ENCODE data around the gene SLC28A1.

Gene SLC28A1

GRCh38 chr15:84944861-84945260, 60.4 kb downstream of the SLC28A1 start:
- DNase-seq: no peak

- no peak for DNase-seq
These were observed 62.5 kb downstream of the SLC28A1 start for GRCh38 chr15:84946772-84947489.

- peak; percentile 82 for DNase-seq
These were observed 63.7 kb downstream of the SLC28A1 start for GRCh38 chr15:84947947-84948830.

GRCh38 chr15:84949043-84949442, 64.6 kb downstream of the SLC28A1 start:
- no peak for DNase-seq

GRCh38 chr15:84949845-84950569, 65.5 kb downstream of the SLC28A1 start:
- no peak for DNase-seq

GRCh38 chr15:84950570-84951111, 66.2 kb downstream of the SLC28A1 start:
- no peak for DNase-seq

GRCh38 chr15:84951736-84952135, 67.3 kb downstream of the SLC28A1 start:
- DNase-seq: no peak

- no peak for DNase-seq
These were observed 68.7 kb downstream of the SLC28A1 start for GRCh38 chr15:84953136-84953535.

GRCh38 chr15:84953726-84954125, 69.3 kb downstream of the SLC28A1 start:
- no peak for DNase-seq

- DNase-seq: peak; percentile 74
These were observed 70.8 kb downstream of the SLC28A1 start for GRCh38 chr15:84955089-84955848.

GRCh38 chr15:84956199-84956598, 71.7 kb downstream of the SLC28A1 start:
- no peak for DNase-seq

GRCh38 chr15:84960391-84961113, 76.1 kb downstream of the SLC28A1 start:
- DNase-seq: no peak

- DNase-seq: no peak
These were observed 76.6 kb downstream of the SLC28A1 start for GRCh38 chr15:84961114-84961452.

- no peak for DNase-seq
These were observed 77.2 kb downstream of the SLC28A1 start for GRCh38 chr15:84961707-84962106.

- no peak for DNase-seq
These were observed 78.5 kb downstream of the SLC28A1 start for GRCh38 chr15:84962955-84963354.

GRCh38 chr15:84967380-84967779, 82.9 kb downstream of the SLC28A1 start:
- peak; percentile 42 for DNase-seq

- no peak for DNase-seq
These were observed 83.8 kb downstream of the SLC28A1 start for GRCh38 chr15:84968301-84968700.

- DNase-seq: no peak
These were observed 84.8 kb downstream of the SLC28A1 start for GRCh38 chr15:84969257-84969656.

- no peak for DNase-seq
These were observed 86.4 kb downstream of the SLC28A1 start for GRCh38 chr15:84970843-84971242.

- DNase-seq: no peak
These were observed 89.3 kb downstream of the SLC28A1 start for GRCh38 chr15:84973492-84974460.

Measured in suppressor macrophage treated with lipopolysaccharide for 4 hours (primary cell).